ENCODE data around the gene LCE1D. TPM values are rescaled to one million over a fixed set of nuclear protein-coding genes. Genes with fewer than 3 reads are reported as not detected.

The LCE1D gene
- not detected for total RNA-seq

- DNase-seq (ENCODE audit: low spot score): no peak
These were observed at the start of gene LCE1D for GRCh38 chr1:152796421-152796820. Gene LCE1D, plus strand, starts transcription at chr1:152796721. Its CDS starts 1,074 bp downstream, at chr1:152797795.

GRCh38 chr1:152747831-152748230 is 48.7 kb upstream of the LCE1D start:
- DNase-seq (ENCODE audit: low spot score): no peak

- no peak for DNase-seq (ENCODE audit: low spot score)
These were observed 44.3 kb upstream of the LCE1D start for GRCh38 chr1:152752225-152752624.

- DNase-seq (ENCODE audit: low spot score): no peak
These were observed 42.9 kb upstream of the LCE1D start for GRCh38 chr1:152753586-152753985.

GRCh38 chr1:152756872-152757271 is 39.6 kb upstream of the LCE1D start:
- DNase-seq (ENCODE audit: low spot score): no peak

- DNase-seq (ENCODE audit: low spot score): no peak
These were observed 38.8 kb upstream of the LCE1D start, which contains the start of gene KPRP for GRCh38 chr1:152757747-152758146. Gene KPRP, plus strand, starts transcription at chr1:152758025. Its CDS starts 1,564 bp downstream, at chr1:152759589.

GRCh38 chr1:152758636-152759035 is 37.9 kb upstream of the LCE1D start:
- DNase-seq (ENCODE audit: low spot score): no peak

- no peak for DNase-seq (ENCODE audit: low spot score)
These were observed 36.9 kb upstream of the LCE1D start for GRCh38 chr1:152759453-152760173.

GRCh38 chr1:152760551-152761190 is 35.9 kb upstream of the LCE1D start:
- DNase-seq (ENCODE audit: low spot score): no peak

- no peak for DNase-seq (ENCODE audit: low spot score)
These were observed 34.8 kb upstream of the LCE1D start for GRCh38 chr1:152761609-152762213.

- no peak for DNase-seq (ENCODE audit: low spot score)
These were observed 27.5 kb upstream of the LCE1D start for GRCh38 chr1:152768847-152769533.

GRCh38 chr1:152770411-152770810 is 26.1 kb upstream of the LCE1D start:
- DNase-seq (ENCODE audit: low spot score): no peak

GRCh38 chr1:152774875-152775274 is 21.6 kb upstream of the LCE1D start, which contains the start of gene LCE1F:
Gene LCE1F, plus strand, starts transcription at chr1:152775140. Its CDS starts 1,232 bp downstream, at chr1:152776372.
- no peak for DNase-seq (ENCODE audit: low spot score)

- DNase-seq (ENCODE audit: low spot score): no peak
These were observed 20.2 kb upstream of the LCE1D start for GRCh38 chr1:152776361-152776760.

GRCh38 chr1:152777510-152778137 is 18.9 kb upstream of the LCE1D start:
- DNase-seq (ENCODE audit: low spot score): no peak

- no peak for DNase-seq (ENCODE audit: low spot score)
These were observed 13.4 kb upstream of the LCE1D start for GRCh38 chr1:152783095-152783494.

- no peak for DNase-seq (ENCODE audit: low spot score)
These were observed 10.4 kb upstream of the LCE1D start, which contains the start of gene LCE1E for GRCh38 chr1:152786077-152786476. Gene LCE1E, plus strand, starts transcription at chr1:152786257. Its CDS starts 1,043 bp downstream, at chr1:152787300.

GRCh38 chr1:152795686-152796085 is 835 bp upstream of the LCE1D start:
- no peak for DNase-seq (ENCODE audit: low spot score)

GRCh38 chr1:152801333-152801732 is 4.8 kb downstream of the LCE1D start:
- DNase-seq (ENCODE audit: low spot score): no peak

- no peak for DNase-seq (ENCODE audit: low spot score)
These were observed 10.1 kb downstream of the LCE1D start, which contains the start of gene LCE1C for GRCh38 chr1:152806576-152806975. Gene LCE1C, minus strand, starts transcription at chr1:152806651. Its CDS starts 1,173 bp downstream, at chr1:152805478.

- DNase-seq (ENCODE audit: low spot score): no peak
These were observed 14.5 kb downstream of the LCE1D start for GRCh38 chr1:152811050-152811449.
